Head of caudate nucleus (tissue), 42 donors: ENCODE data around the gene PRR11.
A peak's percentile ranks its signal among the peaks of the same experiment; 100 is the strongest.
"Not testable (repeated sequence)": the region's sequence is repeated elsewhere in the genome, so short reads cannot be mapped to it uniquely, and the experiment has no call there.

Source experiments
- DNase-seq, 42 donors: peaks; one replicate each; pipeline versions ENCODE4 v3.0.0 to v3.0.0-alpha.2; 2020 to 2021; ENCODE audit warnings: mixed read lengths in 7 of 42
- intact Hi-C: fragments of 100-400 bp; cut with DNase I; formaldehyde crosslinking; loops from one replicate; pipeline ENCODE4 v1.15.0; 2022

PRR11 gene

GRCh38 chr17:59155439-59156177 lies at the start of gene PRR11:
Gene PRR11, plus strand, starts transcription at chr17:59155746. Its CDS starts 14,007 bp downstream, at chr17:59169753.
- intact Hi-C loops = loop anchor here (2.0 kb wide), 1 partner anchor 49 kb away; the partner anchor contains the start of gene TRIM37
- DNase-seq = peak in 41 of 42 donors; percentile 90 to 99 (median 97)

GRCh38 chr17:59105852-59106462 lies 49.6 kb upstream of the PRR11 start:
- intact Hi-C loops = loop anchor here (2.0 kb wide), 1 partner anchor 49 kb away; the partner anchor contains the start of genes PRR11 and SKA2
- peak; percentile 53 to 86 (median 74) for DNase-seq

- intact Hi-C loops = loop anchor here (2.0 kb wide), 1 partner anchor 48 kb away; the partner anchor contains the start of genes PRR11 and SKA2
- peak; percentile 85 to 98 (median 96) for DNase-seq
These were observed 48.9 kb upstream of the PRR11 start, which contains the start of gene TRIM37 for GRCh38 chr17:59106463-59107305. Gene TRIM37, minus strand, starts transcription at chr17:59106880. Its CDS starts 419 bp downstream, at chr17:59106461.

GRCh38 chr17:59107306-59107670 lies 48.3 kb upstream of the PRR11 start:
- intact Hi-C loops = loop anchor here (2.0 kb wide), 1 partner anchor 48 kb away; the partner anchor contains the start of genes PRR11 and SKA2
- peak in 2 of 42 donors; percentile 6 to 13 for DNase-seq

- DNase-seq = no peak
- intact Hi-C loops = no loop called here
These were observed 47.0 kb upstream of the PRR11 start for GRCh38 chr17:59108400-59109102.

- intact Hi-C loops = no loop called here
- DNase-seq = no peak
These were observed 44.6 kb upstream of the PRR11 start for GRCh38 chr17:59110973-59111372.

- DNase-seq = no peak
- intact Hi-C loops = no loop called here
These were observed 44.0 kb upstream of the PRR11 start for GRCh38 chr17:59111539-59111938.

- DNase-seq = no peak
- intact Hi-C loops = no loop called here
These were observed 40.1 kb upstream of the PRR11 start for GRCh38 chr17:59115474-59115873.

GRCh38 chr17:59121901-59122480 lies 33.6 kb upstream of the PRR11 start:
- intact Hi-C loops = no loop called here
- no peak for DNase-seq

- no peak for DNase-seq
- intact Hi-C loops = no loop called here
These were observed 30.9 kb upstream of the PRR11 start for GRCh38 chr17:59124665-59125064.

GRCh38 chr17:59126809-59127417 lies 28.6 kb upstream of the PRR11 start:
- intact Hi-C loops = no loop called here
- no peak for DNase-seq

- intact Hi-C loops = no loop called here
- no peak for DNase-seq
These were observed 25.7 kb upstream of the PRR11 start for GRCh38 chr17:59129814-59130213.

GRCh38 chr17:59131131-59131530 lies 24.4 kb upstream of the PRR11 start:
- intact Hi-C loops = no loop called here
- no peak for DNase-seq

GRCh38 chr17:59138339-59138738 lies 17.2 kb upstream of the PRR11 start:
- DNase-seq, intact Hi-C loops: not testable (repeated sequence)

GRCh38 chr17:59139939-59140338 lies 15.6 kb upstream of the PRR11 start:
- intact Hi-C loops = no loop called here
- no peak for DNase-seq

GRCh38 chr17:59141860-59142259 lies 13.7 kb upstream of the PRR11 start:
- intact Hi-C loops = no loop called here

GRCh38 chr17:59145571-59146096 lies 9.9 kb upstream of the PRR11 start:
- DNase-seq = no peak
- intact Hi-C loops = no loop called here

More at GRCh38 chr17:59141860-59142259, 13.7 kb upstream of the PRR11 start:
- DNase-seq = no peak

- intact Hi-C loops = no loop called here
- no peak for DNase-seq
These were observed 6.5 kb upstream of the PRR11 start for GRCh38 chr17:59149051-59149450.
